ENCODE measurements around the gene EXOSC3.

GRCh38 chr9:37740631-37741328 lies 44.1 kb downstream of the EXOSC3 start:
- TF ChIP-seq CTCF (IDR thresholded peaks at IDR 0.05) (no peak), EZH2phosphoT487 (IDR thresholded peaks at IDR 0.05) (no peak), EZH2 (IDR thresholded peaks at IDR 0.05) (no peak)

All from neural progenitor cell (in vitro differentiated cells).